Fibroblast of lung (primary cell): ENCODE data around the gene OR13J1.

Experiments used
- CTCF ChIP-seq, 2 donors: IDR thresholded peaks in 1 of 2; conservative IDR thresholded peaks in 1 of 2; 1 replicate in 1 of 2; 2 replicates in 1 of 2; pipeline ENCODE4 v1.5.1; 2011 to 2012; ENCODE audit warnings: low read length in 2 of 2, control low read depth in 1 of 2, inconsistent platforms in 1 of 2, low read depth in 1 of 2, mild to moderate bottlenecking in 1 of 2
- EZH2 ChIP-seq: IDR thresholded peaks from 2 replicates; pipeline ENCODE4 v1.5.1; 2012; ENCODE audit warnings: low read length, control low read depth, mild to moderate bottlenecking; ENCODE audit errors: missing control alignments

GRCh38 chr9:35904338-35904737 lies 34.1 kb upstream of the OR13J1 start:
- TF ChIP-seq CTCF (conservative IDR thresholded peaks at IDR 0.05 in 1 of 2, IDR thresholded peaks at IDR 0.05 in 1 of 2; ENCODE audit: low read depth in 1 of 2, low read length in 2 of 2), result no peak
- TF ChIP-seq EZH2, result no peak
